ENCODE measurements around the gene TACR1.
A peak's percentile ranks its signal among the peaks of the same experiment; 100 is the strongest.
"Not testable (repeated sequence)": the region's sequence is repeated elsewhere in the genome, so short reads cannot be mapped to it uniquely, and the experiment has no call there.

TACR1 gene

DNA sequence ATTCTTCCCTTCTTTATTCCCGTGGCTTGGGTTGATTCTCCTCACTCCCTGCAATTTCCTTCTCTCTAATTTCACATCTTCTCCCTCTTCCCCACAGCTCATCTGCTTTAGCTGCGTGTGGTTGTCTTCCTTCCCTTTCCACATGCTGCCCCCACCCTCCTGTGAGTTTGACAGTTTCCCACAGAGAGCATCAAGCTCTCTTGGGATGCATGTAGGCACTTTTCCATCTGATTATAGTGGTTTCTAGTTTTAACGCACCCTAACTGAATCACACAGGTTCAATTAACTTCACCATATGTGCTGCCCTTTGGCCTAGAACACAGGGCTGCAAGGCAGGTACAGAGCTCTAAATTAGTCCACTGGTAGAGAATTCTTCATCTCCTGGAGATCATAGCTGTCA is 110.5 kb downstream of the TACR1 start:
- no peak for DNase-seq (ENCODE audit: low read depth)

DNA sequence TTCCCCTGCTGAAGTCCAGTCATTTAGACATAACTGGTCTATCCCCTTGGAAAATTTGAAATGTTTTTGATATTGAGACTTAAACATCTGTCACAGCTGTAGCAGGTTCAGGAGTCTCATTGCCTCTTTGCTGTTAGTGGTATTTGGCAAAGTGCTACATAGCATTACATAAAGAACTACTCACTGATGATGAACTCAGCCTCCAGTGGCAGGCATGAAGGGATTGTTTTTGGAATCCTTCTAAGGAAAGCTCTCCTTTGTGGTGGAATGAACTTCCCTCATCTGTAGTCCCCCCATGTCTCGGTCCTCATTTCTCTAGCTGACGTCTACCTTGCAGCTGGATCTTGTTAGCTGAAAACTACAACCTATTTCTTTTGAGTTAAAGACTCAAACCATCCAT is 111.6 kb downstream of the TACR1 start:
- DNase-seq (ENCODE audit: low read depth), result peak; percentile 23

DNA sequence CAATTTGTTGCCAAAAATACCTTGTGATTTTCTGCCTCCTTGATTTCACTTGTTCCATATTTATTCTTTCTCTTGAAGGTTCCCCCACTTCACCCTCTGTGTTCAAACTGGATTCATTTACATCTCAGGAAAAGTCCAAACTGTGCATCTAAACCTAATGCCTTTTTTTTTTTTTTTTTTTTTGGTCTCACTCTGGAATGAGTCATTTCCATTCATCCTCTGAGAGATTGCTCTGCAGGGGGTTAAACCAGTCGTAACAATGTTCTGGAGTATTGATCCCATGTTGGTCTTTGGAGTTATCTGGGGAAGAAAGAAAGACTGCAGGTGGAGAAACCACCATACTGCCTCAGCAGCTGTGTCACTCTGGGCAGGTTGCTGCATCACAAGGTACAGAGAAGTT is 119.7 kb downstream of the TACR1 start:
- DNase-seq (ENCODE audit: low read depth), result peak; percentile 47

DNA sequence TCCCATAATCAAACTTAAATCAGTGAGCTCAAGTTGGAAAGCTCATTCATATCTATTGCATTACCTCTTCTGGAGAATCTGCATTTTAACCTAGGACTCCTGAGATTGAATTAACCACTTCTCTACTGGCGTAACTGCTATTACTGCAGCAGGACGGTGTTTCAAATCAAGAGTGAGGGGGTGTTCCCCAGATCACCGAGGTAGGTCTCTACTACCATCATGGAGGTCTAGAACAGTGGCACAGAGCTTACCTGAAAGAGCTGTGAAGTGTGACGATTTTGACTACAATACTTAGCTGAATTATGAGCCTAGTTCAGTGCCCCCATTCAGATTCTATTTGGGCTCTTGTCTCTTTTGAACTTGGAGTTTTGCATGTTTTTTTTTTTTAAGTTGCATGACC is 121.4 kb downstream of the TACR1 start:
- DNase-seq (ENCODE audit: low read depth), result no peak

DNA sequence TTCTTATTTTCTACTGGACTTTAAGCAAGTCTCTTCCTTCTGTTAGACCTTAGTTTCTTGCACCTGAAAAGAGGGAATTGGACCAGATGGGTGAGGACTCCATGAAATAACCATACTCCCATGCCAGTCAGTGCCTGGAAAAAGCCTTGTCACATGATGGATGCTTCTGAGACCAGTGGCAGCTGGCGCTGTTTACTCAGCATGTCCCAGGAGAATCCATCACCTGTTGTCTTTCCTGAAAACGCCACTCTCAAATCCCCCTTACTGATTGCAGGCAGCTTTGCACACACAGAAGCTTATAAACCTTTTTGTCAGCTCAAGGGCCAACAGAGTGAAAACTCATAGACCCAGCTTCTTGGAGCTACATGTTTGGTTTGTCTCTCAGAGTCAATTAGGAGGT is 123.2 kb downstream of the TACR1 start:
- DNase-seq (ENCODE audit: low read depth), result no peak

DNA sequence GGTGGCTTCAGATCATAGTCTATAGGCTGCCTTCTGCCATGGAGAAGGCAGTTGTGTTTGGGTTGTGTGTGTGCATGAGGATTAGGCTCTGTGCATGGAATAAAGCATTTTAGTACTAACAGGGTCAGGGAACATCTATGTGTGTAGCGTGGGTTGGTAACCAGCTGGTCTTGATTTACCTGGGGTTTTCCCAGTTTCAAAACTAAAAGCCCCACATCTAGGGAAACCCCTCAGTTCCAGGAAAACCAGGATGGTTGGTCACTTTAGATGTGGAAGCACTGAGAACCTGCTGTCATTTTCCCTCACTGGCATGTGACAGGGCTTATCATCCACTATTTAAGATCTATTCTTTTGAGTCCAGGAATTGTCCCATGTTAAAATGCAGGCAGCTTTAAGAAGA is 124.6 kb downstream of the TACR1 start:
- no peak for DNase-seq (ENCODE audit: low read depth)

DNA sequence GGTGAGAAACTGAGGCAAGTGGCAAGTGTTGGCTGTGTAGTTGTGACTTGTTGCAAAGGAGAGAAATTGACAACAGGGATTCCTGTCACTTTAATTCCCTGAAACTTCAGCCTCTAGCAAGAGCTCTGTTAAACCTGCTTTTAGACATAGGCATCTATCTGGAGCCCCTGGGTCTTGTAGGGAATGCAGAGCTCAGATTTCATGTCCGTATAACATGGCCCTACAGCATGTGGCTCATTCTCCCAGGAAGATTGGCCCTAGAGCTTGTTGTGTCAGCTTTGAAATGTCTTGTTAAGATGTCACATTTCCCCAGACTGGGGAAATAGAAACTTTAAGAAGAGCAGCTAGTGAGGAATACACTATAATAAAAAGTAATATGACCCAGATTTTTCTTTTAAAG is 125.1 kb downstream of the TACR1 start:
- DNase-seq (ENCODE audit: low read depth), result no peak

DNA sequence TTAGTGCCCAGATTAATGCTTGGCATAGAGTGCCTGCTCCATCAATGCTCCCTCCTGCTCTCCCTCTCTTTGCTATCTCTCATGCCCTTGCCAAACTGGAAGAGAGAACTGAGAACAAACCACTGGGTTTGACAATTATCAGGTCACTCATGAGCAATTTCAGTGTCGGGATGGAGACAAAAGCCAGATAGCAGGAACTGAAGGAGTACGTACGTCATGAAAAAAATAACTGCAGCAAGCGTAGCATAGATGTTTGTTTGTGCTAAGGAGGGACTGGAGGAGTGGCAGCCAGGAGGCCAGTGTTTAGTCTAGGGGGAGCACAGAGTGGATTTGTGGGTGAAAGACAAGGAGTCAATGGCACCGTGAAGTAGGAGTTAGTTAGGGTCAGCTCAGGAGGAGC is 127.6 kb downstream of the TACR1 start:
- no peak for DNase-seq (ENCODE audit: low read depth)

DNA sequence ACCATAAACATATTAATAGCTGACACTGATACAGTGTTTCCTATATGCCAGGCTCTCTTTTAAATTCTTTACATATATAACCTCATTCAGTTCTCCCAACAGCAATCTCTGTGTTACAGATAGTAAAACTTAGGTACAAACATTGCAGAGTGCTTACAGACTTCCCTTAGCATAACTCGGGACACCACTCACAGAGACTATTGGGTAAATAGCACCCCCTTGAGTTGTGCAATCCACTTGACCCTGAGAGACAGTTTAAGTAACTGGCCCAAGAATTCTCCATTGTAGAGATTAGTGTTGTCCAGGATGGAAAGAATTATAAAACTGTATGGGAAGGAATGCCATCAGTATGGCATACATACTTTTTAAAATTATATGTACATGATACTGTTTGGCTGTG is 130.8 kb downstream of the TACR1 start:
- DNase-seq (ENCODE audit: low read depth), result peak; percentile 12

DNA sequence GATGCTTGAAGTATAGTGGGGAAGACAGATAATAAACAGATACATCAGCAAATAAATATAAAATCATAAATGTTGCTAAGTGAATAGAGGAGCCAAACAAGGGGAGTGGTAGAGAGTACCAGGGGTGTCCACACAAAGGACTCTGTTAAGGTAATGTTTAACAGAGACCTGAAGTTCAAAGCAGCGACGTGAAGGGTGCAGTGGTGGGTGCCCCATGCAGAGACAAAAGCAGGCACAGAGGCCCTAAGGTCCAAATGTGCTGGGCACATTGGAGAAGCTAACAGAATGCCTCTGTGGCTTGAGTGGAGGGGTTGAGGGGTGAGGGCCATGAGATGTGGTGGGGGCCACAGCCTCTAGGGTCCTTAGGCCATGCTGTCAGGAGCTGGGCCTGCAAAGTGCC is 131.8 kb downstream of the TACR1 start:
- DNase-seq (ENCODE audit: low read depth), result no peak

DNA sequence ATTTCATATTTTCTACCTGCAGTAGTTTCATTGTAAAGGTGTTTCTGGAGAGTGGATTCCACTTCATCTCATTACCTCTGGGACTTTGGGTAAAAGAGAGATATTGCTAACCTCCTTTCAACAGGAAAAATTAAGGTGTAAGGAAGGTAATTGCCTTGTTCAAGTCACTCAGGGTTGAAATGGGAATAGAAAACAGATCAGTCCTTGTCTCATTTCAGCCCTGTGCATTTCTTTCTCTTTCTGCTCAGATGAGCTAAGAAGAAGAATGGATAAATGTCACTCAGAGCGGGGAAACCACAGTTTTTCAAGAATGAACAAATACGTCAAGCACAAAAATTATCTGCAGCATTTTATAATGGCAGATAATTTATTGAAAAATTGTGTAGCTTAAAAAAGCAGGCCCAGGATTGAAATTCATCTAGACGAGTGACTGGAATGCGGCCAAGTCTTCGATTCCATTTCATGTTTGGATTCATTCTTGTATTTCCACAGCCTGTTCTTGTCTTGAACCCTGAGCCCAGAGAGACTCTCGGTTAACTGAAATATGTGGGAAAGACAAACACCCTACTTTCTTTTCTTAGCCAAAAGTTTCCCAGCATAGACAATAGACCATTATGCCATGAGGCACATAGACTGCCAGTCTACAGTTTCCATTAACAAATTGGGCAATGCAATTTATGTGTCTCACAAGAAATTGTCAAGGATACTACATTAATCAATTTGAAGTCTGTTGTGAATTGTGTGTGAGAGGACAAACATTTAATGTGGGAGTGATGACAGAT is 133.0 kb downstream of the TACR1 start:
- DNase-seq (ENCODE audit: low read depth), result no peak

DNA sequence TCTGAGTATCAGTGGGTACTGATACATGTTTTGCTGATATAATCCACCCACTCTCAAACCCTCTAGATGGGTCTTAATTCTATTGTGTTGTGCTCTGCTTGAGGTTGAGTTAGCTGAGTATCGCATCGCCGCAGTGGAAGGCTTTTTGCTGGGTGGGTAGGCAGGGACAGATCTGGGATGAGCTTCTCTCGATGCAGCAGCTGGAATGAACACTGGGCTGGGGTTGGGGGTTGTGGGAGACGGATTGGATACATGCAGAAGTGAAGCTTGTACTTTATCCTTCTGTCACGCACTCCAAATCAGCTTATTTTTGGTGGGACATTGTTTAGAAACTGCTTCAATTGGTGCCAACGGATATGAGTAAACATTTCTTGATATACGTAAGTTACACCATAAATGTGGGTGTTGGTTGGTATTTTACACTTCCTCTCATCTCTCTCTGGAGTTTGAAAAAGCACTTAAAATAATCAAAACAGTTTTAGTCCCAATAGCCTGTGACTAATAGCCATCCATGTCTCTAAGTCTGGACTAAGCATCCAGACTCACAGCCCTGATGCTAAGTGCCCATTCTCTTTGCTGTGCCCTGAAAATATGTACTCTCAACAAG is 133.8 kb downstream of the TACR1 start:
- peak; percentile 60 for DNase-seq (ENCODE audit: low read depth)

DNA sequence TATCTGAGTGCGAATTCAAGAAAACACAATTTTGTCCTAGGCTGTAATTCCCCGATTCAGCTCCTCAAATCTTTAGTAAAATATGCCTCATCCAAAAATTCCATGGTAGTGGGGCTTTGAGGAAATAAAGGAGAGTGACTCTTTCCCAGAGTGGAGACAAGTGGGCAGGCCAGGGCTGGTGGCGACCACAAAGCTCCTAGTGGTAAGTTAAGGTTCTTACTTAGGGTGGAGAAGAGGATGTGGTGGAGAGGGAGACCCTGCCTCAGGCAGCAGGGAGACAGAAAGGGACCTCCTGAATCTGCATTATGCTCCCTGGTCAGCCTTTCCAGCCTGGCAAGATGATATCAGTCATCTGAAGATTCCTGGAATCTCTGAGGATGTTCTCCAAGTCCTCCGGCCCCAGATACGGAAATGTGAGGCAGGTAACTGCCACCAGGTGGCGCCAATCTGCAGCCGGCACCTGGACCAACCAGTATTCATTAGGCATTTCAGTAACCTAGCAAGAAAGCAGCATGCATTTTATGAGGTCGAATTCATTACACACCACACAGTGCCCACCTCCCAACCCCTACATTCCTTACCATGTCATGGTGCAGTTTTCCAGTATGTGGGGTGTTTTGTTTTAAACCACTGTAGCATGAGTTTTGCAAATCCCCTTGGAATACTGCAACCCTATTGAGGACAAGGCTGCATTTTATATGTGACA is 134.5 kb downstream of the TACR1 start:
- peak; percentile 65 for DNase-seq (ENCODE audit: low read depth)

DNA sequence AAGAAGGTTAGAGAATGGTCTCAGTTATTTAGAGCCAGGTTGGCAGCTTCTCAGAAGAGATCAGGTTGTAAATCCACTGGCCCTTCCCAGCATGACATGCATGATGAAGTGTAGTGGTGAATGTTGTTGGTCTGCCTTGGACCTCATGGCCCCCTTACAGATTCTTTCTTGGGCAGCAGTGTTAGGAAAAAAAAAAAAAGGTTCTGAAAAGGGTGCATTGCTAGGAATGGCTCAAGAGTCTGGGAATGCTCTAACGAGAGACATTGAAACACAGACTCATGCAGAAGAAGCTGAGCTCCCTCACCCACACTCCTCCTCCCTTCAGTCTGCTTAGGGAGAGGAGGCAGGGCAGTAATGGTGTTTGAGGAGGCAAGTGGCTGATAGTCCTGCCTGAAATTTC is 135.4 kb downstream of the TACR1 start:
- peak; percentile 32 for DNase-seq (ENCODE audit: low read depth)

DNA sequence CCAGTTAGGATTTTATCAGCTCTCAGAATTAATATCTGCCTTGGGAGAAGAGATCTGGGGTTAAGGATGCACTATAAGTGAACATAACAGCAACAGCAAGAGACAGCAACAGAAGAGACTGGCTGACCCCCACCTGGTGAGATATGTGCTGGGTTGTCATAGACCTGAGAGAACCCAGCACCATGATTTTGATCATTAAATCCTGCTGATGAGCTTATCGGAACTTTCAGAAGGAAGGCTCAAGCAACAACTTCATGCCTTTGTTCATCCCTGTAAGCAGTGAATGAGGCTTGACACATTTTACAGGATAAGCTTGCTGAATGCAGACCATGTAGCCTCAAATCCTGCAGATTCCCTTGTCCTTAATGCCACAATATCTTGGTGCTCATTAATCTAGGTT is 140.9 kb downstream of the TACR1 start:
- DNase-seq (ENCODE audit: low read depth), result no peak

DNA sequence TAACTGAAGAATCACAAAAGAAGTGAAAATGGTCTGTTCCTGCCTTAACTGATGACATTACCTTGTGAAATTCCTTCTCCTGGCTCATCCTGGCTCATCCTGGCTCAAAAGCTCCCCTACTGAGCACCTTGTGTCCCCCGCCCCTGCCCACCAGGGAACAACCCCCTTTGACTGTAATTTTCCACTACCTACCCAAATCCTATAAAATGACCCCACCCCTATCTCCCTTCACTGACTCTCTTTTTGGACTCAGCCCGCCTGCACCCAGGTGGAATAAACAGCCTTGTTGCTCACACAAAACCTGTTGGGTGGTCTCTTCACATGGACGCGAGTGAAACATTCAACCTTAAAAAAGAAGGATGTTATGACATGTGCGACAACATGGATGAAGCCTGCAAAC is 142.2 kb downstream of the TACR1 start:
- DNase-seq (ENCODE audit: low read depth), result not testable (repeated sequence)

DNA sequence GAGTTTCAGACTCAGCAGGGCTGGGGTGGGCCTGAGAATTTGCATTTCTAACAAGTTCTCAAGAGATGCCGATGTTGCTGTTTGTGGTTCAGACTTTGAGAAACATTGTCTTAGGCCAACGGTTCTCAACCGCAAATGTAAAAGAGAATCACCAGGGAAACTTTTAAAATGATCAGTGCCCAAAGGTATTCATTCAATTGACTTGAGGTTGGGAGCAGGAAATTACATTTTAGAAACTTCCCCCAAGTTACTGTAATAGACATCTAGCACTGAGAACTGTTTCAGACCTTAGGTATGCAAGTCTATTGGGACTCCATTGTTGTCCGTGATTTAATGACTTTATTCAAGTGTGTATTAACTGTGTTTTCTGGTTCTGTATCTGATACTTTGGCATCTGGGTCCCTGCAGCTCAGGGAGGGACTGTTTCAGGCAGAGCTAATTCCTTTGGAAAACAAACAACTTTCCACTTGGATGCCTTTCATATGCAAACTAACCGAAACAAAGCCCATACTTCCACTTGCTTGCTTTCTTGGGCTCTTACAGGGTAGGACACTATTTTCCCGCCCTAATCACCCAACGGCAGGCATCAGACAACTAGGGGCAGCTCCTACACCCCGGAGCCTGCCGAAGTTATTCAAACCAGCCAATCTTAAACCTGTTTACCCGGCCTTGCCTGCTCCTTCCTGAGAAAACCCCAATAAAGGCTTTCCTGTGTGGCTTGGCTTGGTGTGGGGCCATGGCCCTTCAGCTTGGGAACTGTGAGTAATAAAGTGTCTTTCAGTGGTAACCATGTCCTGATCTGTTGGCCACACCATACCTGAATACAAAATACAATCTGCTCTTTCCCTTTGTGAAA is 143.3 kb downstream of the TACR1 start:
- DNase-seq (ENCODE audit: low read depth), result peak; percentile 57

DNA sequence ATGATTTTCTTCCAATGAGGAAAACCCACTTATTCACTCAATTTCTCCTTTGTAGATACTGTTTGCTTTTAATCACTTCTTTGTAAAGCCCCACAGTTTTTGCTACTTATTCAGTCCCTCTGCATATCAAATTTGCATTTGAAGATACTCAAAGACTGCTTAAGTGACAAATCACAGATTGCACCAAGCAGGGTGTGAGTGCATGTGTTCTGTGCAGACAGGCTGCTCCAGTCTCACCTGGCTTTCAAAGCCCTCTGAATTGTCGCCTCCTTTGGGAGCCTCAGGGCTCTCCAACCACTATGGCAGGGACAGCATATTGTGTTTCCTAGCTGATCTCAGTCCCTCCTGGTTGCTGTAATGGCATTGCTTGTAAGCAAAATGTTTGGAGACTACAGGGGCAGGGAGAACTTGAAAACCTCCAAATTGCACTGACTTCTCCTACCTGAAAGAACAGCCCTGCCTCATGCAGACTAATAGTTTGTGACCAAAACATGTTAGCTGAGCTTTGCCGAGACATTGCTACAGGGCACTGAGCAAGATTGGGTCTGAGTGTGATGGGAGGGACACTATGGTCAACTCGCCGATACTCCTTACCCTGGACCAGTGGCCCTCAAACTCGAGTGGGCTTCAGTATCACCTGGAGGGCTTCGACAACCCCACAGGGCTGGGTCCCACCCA is 144.0 kb downstream of the TACR1 start:
- DNase-seq (ENCODE audit: low read depth), result no peak

DNA sequence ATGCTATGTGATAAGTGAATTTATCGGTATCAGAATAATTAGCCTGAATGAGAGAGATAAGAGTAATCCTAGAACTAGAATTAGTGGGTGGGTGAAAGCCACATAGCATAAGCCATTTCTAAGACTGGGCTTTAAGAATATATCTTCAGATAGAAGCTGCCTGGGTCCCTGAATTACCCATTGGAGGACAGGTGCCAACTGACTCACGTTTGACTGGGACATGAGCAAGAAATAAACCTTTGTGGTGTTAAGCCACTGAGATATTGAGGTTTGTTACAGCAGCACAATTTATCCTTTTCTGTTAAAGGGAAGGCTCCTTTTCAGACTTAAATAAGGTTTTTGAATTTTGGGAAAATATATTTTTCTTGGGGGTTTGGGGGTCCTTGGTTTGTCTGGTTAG is 145.0 kb downstream of the TACR1 start:
- DNase-seq (ENCODE audit: low read depth), result no peak

DNA sequence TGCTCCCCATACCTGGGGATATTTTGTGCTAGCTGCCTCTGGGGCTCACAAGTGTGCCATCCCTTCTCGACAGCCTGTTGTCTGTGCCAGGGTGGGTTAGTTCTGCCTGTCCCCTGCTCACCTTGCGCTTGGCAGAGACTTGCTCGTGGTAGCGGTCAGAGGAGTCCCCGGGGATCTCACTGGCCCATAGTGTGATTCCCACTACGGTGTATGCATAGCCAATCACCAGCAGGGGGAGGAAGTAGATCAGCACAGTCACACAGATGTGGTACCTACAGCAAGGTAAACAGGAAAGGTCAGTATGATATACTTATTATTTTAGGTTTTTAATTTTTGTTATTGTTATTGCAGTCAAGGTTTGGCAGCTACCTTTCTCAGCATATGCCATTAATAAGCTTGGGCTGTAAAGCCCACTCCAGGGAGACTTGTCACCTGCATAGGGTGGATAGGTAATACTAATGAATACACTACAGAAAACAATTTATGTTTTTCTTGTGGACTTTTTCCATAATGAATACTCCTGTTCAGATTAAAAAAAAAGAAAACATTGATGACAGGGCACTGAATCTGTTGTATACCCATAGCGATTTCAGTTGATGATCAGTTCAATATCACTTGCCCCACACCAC is 145.7 kb downstream of the TACR1 start:
- peak; percentile 42 for DNase-seq (ENCODE audit: low read depth)

DNA sequence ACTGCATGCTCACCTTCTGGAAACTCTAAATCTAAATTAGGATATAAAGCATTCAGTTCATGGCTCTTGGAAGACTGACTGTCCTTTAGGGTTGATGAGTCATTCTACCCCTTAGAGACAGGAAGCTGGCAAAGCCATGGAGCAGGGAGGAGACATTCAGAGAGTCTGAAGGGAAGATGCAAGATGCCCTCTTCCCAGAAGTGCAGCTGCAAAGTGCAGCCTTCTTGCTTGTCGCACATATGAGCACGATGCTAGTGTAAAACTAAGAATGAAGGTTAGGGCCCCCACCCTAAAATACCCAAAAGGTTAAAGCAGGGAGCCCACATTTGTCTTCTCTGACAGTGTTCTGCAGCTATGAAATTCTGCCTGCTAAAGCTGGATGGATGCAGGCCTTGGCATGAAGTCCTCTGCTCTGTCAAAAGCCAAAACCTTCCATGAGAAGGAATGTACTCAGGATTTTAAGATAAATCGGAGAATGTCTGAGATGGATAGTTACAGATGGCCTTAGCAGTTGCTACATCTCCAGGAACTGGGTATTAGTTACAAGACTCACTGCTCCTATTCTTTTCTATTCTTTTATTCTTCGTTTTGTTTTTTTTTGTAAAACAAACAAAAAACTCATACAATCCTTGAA is 151.2 kb downstream of the TACR1 start:
- peak; percentile 89 for DNase-seq (ENCODE audit: low read depth)

All from EH (cell line).